Measurements from ENCODE around the gene CAMKK1. TPM values are rescaled to one million over a fixed set of nuclear protein-coding genes. Genes with fewer than 3 reads are reported as not detected.

The CAMKK1 gene
- total and polyA plus RNA-seq, 2 of the 4 experiments (the other 2 are of a cell fraction) = 4.1 to 8.2 TPM

DNA sequence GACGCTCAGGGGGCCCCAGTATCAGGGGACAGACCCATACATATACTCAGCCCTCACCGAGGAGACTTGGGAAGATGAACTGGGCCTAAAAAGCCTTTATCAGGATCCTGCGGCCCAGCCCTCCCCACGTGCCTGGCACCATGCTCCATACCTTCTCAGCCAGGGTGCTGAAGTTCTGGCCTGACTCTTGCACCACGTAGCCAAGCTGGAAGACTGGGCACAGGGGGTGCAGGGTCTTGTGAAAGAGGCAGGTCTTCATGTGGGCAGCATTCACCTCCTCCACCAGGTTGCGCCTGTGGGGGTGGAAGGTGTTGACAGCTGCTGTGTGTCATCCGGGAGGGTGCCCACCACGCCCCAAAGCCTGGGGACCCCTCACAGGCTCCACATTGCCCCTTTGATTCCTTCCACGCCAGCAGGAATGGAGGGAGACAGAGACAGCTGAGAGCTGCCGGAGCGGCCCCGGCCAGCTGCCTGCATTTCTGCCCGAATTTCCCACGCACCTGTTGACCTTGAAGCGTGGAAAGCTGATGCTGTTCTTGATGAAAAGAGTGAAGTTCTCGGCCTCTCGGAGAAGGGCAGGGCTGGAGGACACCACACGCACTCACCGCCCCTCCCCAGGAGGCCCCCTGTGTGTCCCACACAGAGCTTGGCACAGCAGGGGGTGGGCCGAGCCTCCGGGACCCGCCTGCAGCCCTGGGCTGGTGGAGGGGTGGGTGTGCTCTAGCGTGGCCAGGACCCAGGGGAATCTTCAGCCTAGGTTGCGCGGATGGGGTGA lies 10.4 kb upstream of the CAMKK1 start:
- H3K27me3 ChIP-seq (ENCODE audit: control insufficient read depth, insufficient read depth, low read length) = peaks cover 3% of the 10 kb centered on the region; the same call in 1 of the 2 replicates
- H4K20me1 ChIP-seq (ENCODE audit: insufficient read depth, low read length) = 0 out of 2 replicates have a peak, but pooled peaks cover 4% of the 10 kb centered on the region
- intact Hi-C loops (cut with micrococcal nuclease) (no loop called here), dilution Hi-C loops (cut with HindIII; ENCODE audit: low sequenced_read_pairs, unreplicated experiment) (no loop called here), in situ Hi-C loops (cut with MboI; ENCODE audit: low sequenced_read_pairs) (no loop called here)
- no peak overlapping the region for H2AK9ac ChIP-seq (replicated peaks; ENCODE audit: low read depth, low read length, poor library complexity)
- H3K9me1 ChIP-seq (ENCODE audit: insufficient read depth, low read length) = no peaks in the 10 kb centered on the region
- H3K9ac ChIP-seq (ENCODE audit: low read depth, low read length) = no peak overlapping the region
- H3K4me2 ChIP-seq (ENCODE audit: low read depth, low read length) = no peak overlapping the region
- H3K9me3 ChIP-seq (ENCODE audit: control insufficient read depth, insufficient read depth, low read length) = no peaks in the 10 kb centered on the region
- no peak overlapping the region for H3K56ac ChIP-seq (ENCODE audit: extremely low read depth, insufficient read depth, low read length)
- H3K23ac ChIP-seq (ENCODE audit: low read depth, low read length) = no peak overlapping the region
- ChIA-PET CTCF (interaction anchor here (2.3 kb wide), 1 partner anchor 11 kb away, joined by 9 read pairs; no protein-coding TSS in a partner anchor), POLR2A (ENCODE audit: unreplicated experiment) (no interaction called here)
- ATAC-seq (ENCODE audit: low read depth) = no peak
- no peak overlapping the region for H3K4ac ChIP-seq (ENCODE audit: low read depth, low read length)
- no peaks in the 10 kb centered on the region for H3K79me1 ChIP-seq (ENCODE audit: low read depth in 1 of 2, low read length in 2 of 2)
- H2AK5ac ChIP-seq (ENCODE audit: low read depth, low read length) = no peak overlapping the region
- WGBS, 2 experiments (ENCODE audit: extremely low coverage in 2 of 2, insufficient read length in 1 of 2) = 65% methylated on average over 4 of the region's 25 CpGs; no CpG with 5 or more reads in 1 of the 2 experiments
- DNase-seq = no peak
- H3K4me1 ChIP-seq (ENCODE audit: control insufficient read depth, insufficient read depth, low read length) = no peaks in the 10 kb centered on the region
- H4K8ac ChIP-seq (ENCODE audit: low read depth in 2 of 2, low read length in 2 of 2) = no peak overlapping the region
- no peak overlapping the region for H2BK20ac ChIP-seq (ENCODE audit: low read depth, low read length)
- H2BK120ac ChIP-seq (ENCODE audit: low read depth, low read length) = no peak overlapping the region
- no peak overlapping the region for H3K4me3 ChIP-seq (ENCODE audit: insufficient read depth, low read depth, low read length)
- no peak overlapping the region for H4K91ac ChIP-seq (ENCODE audit: insufficient read depth, low read depth, low read length)
- no peak overlapping the region for H3K14ac ChIP-seq (replicated peaks; ENCODE audit: low read depth, low read length)
- BruUV-seq (replicated peaks) = no TSS peak
- no peak overlapping the region for H3K27ac ChIP-seq (ENCODE audit: insufficient read depth, low read length)
- no peak overlapping the region for H3K18ac ChIP-seq (ENCODE audit: low read depth, low read length)
- no peak overlapping the region for H4K5ac ChIP-seq (ENCODE audit: low read depth, low read length)
- no peak overlapping the region for H2BK15ac ChIP-seq (ENCODE audit: low read depth, low read length)
- H2AFZ ChIP-seq (replicated peaks; ENCODE audit: low read length, poor library complexity) = peak overlapping the region; percentile 51
- no peaks in the 10 kb centered on the region for H3K36me3 ChIP-seq (ENCODE audit: control insufficient read depth, insufficient read depth, low read length)
- H2BK5ac ChIP-seq (ENCODE audit: low read depth, low read length, poor library complexity, severe bottlenecking) = no peak overlapping the region
- no peak for TF ChIP-seq NFE2L2 (IDR thresholded peaks at IDR 0.05; ENCODE audit: low read depth, low read length)
- TF ChIP-seq MXI1 (IDR thresholded peaks at IDR 0.05; ENCODE audit: borderline replicate concordance, low read depth, low read length) = no peak
- no peak for TF ChIP-seq CEBPB (IDR thresholded peaks at IDR 0.05; ENCODE audit: low read depth, low read length)
- no peak for TF ChIP-seq BHLHE40 (IDR thresholded peaks at IDR 0.05; ENCODE audit: low read depth, low read length)
- no peak for TF ChIP-seq MAFK (IDR thresholded peaks at IDR 0.05; ENCODE audit: low read depth, low read length)
- TF ChIP-seq MAZ (IDR thresholded peaks at IDR 0.05; ENCODE audit: borderline replicate concordance, low read depth, low read length) = no peak
- TF ChIP-seq, protein P1, sequence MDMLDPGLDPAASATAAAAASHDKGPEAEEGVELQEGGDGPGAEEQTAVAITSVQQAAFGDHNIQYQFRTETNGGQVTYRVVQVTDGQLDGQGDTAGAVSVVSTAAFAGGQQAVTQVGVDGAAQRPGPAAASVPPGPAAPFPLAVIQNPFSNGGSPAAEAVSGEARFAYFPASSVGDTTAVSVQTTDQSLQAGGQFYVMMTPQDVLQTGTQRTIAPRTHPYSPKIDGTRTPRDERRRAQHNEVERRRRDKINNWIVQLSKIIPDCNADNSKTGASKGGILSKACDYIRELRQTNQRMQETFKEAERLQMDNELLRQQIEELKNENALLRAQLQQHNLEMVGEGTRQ (IDR thresholded peaks at IDR 0.05; ENCODE audit: low read depth, low read length) = no peak
- TF ChIP-seq RCOR1 (IDR thresholded peaks at IDR 0.05; ENCODE audit: insufficient replicate concordance, low read length) = no peak
- TF ChIP-seq FOS (IDR thresholded peaks at IDR 0.05; ENCODE audit: low read depth, low read length) = no peak
- TF ChIP-seq, protein P2, sequence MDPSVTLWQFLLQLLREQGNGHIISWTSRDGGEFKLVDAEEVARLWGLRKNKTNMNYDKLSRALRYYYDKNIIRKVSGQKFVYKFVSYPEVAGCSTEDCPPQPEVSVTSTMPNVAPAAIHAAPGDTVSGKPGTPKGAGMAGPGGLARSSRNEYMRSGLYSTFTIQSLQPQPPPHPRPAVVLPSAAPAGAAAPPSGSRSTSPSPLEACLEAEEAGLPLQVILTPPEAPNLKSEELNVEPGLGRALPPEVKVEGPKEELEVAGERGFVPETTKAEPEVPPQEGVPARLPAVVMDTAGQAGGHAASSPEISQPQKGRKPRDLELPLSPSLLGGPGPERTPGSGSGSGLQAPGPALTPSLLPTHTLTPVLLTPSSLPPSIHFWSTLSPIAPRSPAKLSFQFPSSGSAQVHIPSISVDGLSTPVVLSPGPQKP (IDR thresholded peaks at IDR 0.05; ENCODE audit: borderline replicate concordance, low read depth, low read length) = no peak
- TF ChIP-seq POLR2A (IDR thresholded peaks at IDR 0.05; ENCODE audit: low read depth, low read length) = no peak
- no peak for TF ChIP-seq CTCF (conservative IDR thresholded peaks at IDR 0.05; ENCODE audit: low read depth, low read length)
- TF ChIP-seq RFX5 (IDR thresholded peaks at IDR 0.05; ENCODE audit: low read depth, low read length) = no peak
- no peak for TF ChIP-seq CHD1 (IDR thresholded peaks at IDR 0.05; ENCODE audit: low read depth, low read length)
- TF ChIP-seq SMC3 (IDR thresholded peaks at IDR 0.05; ENCODE audit: low read depth, low read length) = no peak
